H1 (cell line): ENCODE measurements around the gene CADM2. TPM values are rescaled to one million over a fixed set of nuclear protein-coding genes. Genes with fewer than 3 reads are reported as not detected.

ENCODE experiments used
- CTCF ChIA-PET: fragments of 300-600 bp; sonication (Branson Sonifier 250); formaldehyde crosslinking; loops from one replicate; lab custom pipeline; 2021; ENCODE audit not compliant: partially characterized antibody; lab: Charles Lee
- POLR2A ChIA-PET: fragments of 300-600 bp; sonication (Branson Sonifier 250); formaldehyde crosslinking; loops from one replicate; lab custom pipeline; 2021; ENCODE audit warnings: inconsistent platforms; ENCODE audit not compliant: partially characterized antibody; lab: Charles Lee
- DNase-seq, 2 experiments: peaks; one replicate each; pipeline versions ENCODE4 v3.0.0 to v3.0.0-alpha.2; 2010 to 2022; ENCODE audit warnings: low spot score in 2 of 2, low read depth in 1 of 2, mixed read lengths in 1 of 2
- FAIRE-seq: peaks from 2 replicates; lab custom pipeline; 2011; peaks lifted over from hg19 to GRCh38; lab: Jason Lieb, UNC
- H2AFZ ChIP-seq: 2 replicates; pipeline ENCODE4 v1.8.1; 2012; ENCODE audit warnings: low read length, inconsistent platforms
- H2AK5ac ChIP-seq: 2 replicates; pipeline ENCODE4 v1.6.1; 2013; ENCODE audit warnings: low read depth, low read length
- H2BK120ac ChIP-seq: replicated peaks from 2 replicates; pipeline ENCODE3; 2013; ENCODE audit warnings: low read depth, low read length, inconsistent platforms
- H2BK12ac ChIP-seq: 2 replicates; pipeline ENCODE4 v1.6.1; 2013; ENCODE audit warnings: low read depth, low read length
- H2BK15ac ChIP-seq: 2 replicates; pipeline ENCODE4 v1.6.1; 2013; ENCODE audit warnings: low read length
- H2BK20ac ChIP-seq: 2 replicates; pipeline ENCODE4 v1.6.1; 2013; ENCODE audit warnings: low read length
- H2BK5ac ChIP-seq: 2 replicates; pipeline ENCODE4 v1.6.1; 2013; ENCODE audit warnings: low read depth, low read length
- H3K14ac ChIP-seq: 2 replicates; pipeline ENCODE4 v1.6.1; 2013; ENCODE audit warnings: inconsistent platforms; ENCODE audit not compliant: insufficient read length
- H3K18ac ChIP-seq: 2 replicates; pipeline ENCODE4 v1.6.1; 2013; ENCODE audit warnings: low read length; ENCODE audit errors: extremely low read depth
- H3K23ac ChIP-seq: 2 replicates; pipeline ENCODE4 v1.6.1; 2013; ENCODE audit warnings: inconsistent platforms; ENCODE audit not compliant: insufficient read length
- H3K23me2 ChIP-seq: 2 replicates; pipeline ENCODE4 v1.6.1; 2013; ENCODE audit warnings: low read depth, low read length
- H3K27ac ChIP-seq: 2 replicates; pipeline ENCODE4 v1.6.1; 2011; ENCODE audit warnings: low read depth, low read length, inconsistent platforms
- H3K27me3 ChIP-seq, 4 experiments: replicated peaks in 1 of 4; 1 replicate in 1 of 4; 2 replicates in 3 of 4; pipeline versions ENCODE4 v1.6.1 to v1.8.1; 2011 to 2013; ENCODE audit warnings: low read length in 3 of 4, mild to moderate bottlenecking in 3 of 4, inconsistent platforms in 2 of 4, mixed read lengths in 2 of 4, moderate library complexity in 1 of 4; ENCODE audit not compliant: control insufficient read depth in 3 of 4, insufficient read depth in 3 of 4; ENCODE audit errors: extremely low read depth in 1 of 4
- H3K36me3 ChIP-seq, 4 experiments: 2 replicates each; pipeline versions ENCODE4 v1.6.1 to v1.8.1; 2011 to 2013; ENCODE audit warnings: mild to moderate bottlenecking in 4 of 4, low read length in 3 of 4, moderate library complexity in 2 of 4, control low read depth in 1 of 4, inconsistent platforms in 1 of 4; ENCODE audit not compliant: insufficient read depth in 4 of 4, control insufficient read depth in 2 of 4
- H3K4ac ChIP-seq: replicated peaks from 2 replicates; pipeline ENCODE3; 2013; ENCODE audit warnings: low read length, low read depth, mixed read lengths, inconsistent platforms; ENCODE audit not compliant: insufficient read length
- H3K4me1 ChIP-seq, 4 experiments: replicated peaks in 1 of 4; 1 replicate in 1 of 4; 2 replicates in 3 of 4; pipeline versions ENCODE4 v1.6.1 to v1.8.1; 2011 to 2013; ENCODE audit warnings: low read length in 3 of 4, inconsistent platforms in 2 of 4, mixed read lengths in 1 of 4; ENCODE audit not compliant: insufficient read depth in 4 of 4, control insufficient read depth in 3 of 4
- H3K4me2 ChIP-seq, 2 experiments: 2 replicates each; pipeline versions ENCODE4 v1.6.1 to v1.8.1; 2011 to 2013; ENCODE audit warnings: low read depth in 2 of 2, low read length in 2 of 2, control low read depth in 1 of 2, inconsistent platforms in 1 of 2, mild to moderate bottlenecking in 1 of 2; ENCODE audit not compliant: insufficient read depth in 1 of 2
- H3K4me3 ChIP-seq, 4 experiments: fragments of 200-600, 300-600 bp in 1 of 4; sonication (generic), shearing (Covaris generic), sonication (Bioruptor Twin) in 1 of 4; 2 replicates each; pipeline versions ENCODE4 v1.5.1 to v1.8.1; 2011 to 2016; ENCODE audit warnings: low read length in 4 of 4, low read depth in 3 of 4, control low read depth in 2 of 4, inconsistent platforms in 2 of 4, mild to moderate bottlenecking in 2 of 4, mixed read lengths in 1 of 4, moderate library complexity in 1 of 4; ENCODE audit not compliant: insufficient read depth in 2 of 4; ENCODE audit errors: extremely low read depth in 1 of 4
- H3K56ac ChIP-seq: replicated peaks from 2 replicates; pipeline ENCODE3; 2013; ENCODE audit warnings: low read depth, mild to moderate bottlenecking, mixed read lengths, low read length, inconsistent platforms; ENCODE audit not compliant: insufficient read length
- H3K79me1 ChIP-seq: 2 replicates; pipeline ENCODE4 v1.6.1; 2013; ENCODE audit warnings: low read depth, low read length, control low read depth
- H3K79me2 ChIP-seq, 2 experiments: 2 replicates each; pipeline versions ENCODE4 v1.6.1 to v1.8.1; 2012 to 2013; ENCODE audit warnings: low read length in 2 of 2, mild to moderate bottlenecking in 2 of 2, inconsistent platforms in 1 of 2; ENCODE audit not compliant: insufficient read depth in 2 of 2, control insufficient read depth in 1 of 2
- H3K9ac ChIP-seq, 4 experiments: replicated peaks in 1 of 4; 1 replicate in 1 of 4; 2 replicates in 3 of 4; pipeline versions ENCODE4 v1.6.1 to v1.8.1; 2011 to 2013; ENCODE audit warnings: low read depth in 3 of 4, low read length in 3 of 4, control low read depth in 2 of 4, mild to moderate bottlenecking in 2 of 4, moderate library complexity in 2 of 4, inconsistent platforms in 1 of 4; ENCODE audit errors: extremely low read depth in 1 of 4
- H3K9me3 ChIP-seq, 2 experiments: 2 replicates each; pipeline versions ENCODE4 v1.6.1 to v1.8.1; 2012 to 2013; ENCODE audit warnings: mild to moderate bottlenecking in 2 of 2, moderate library complexity in 2 of 2, control low read depth in 1 of 2, inconsistent platforms in 1 of 2, low read depth in 1 of 2, low read length in 1 of 2, mixed read lengths in 1 of 2; ENCODE audit not compliant: insufficient read depth in 2 of 2
- H4K20me1 ChIP-seq, 2 experiments: replicated peaks in 1 of 2; 2 replicates each; pipeline versions ENCODE3 to v1.8.1; 2011 to 2013; ENCODE audit warnings: inconsistent platforms in 2 of 2, low read length in 2 of 2, mild to moderate bottlenecking in 1 of 2; ENCODE audit not compliant: insufficient read depth in 2 of 2, control insufficient read depth in 1 of 2
- H4K5ac ChIP-seq: 2 replicates; pipeline ENCODE4 v1.6.1; 2013; ENCODE audit warnings: low read length, low read depth, mixed read lengths, inconsistent platforms; ENCODE audit not compliant: insufficient read length
- H4K8ac ChIP-seq: 2 replicates; pipeline ENCODE4 v1.8.0; 2013; ENCODE audit warnings: mild to moderate bottlenecking, moderate library complexity, low read length, inconsistent platforms; ENCODE audit not compliant: insufficient read depth; ENCODE audit errors: extremely low read depth
- H4K91ac ChIP-seq: replicated peaks from 2 replicates; pipeline ENCODE3; 2013; ENCODE audit warnings: low read length, mixed read lengths, inconsistent platforms; ENCODE audit not compliant: insufficient read length
- BACH1 ChIP-seq: IDR thresholded peaks from 2 replicates; pipeline ENCODE4 v1.6.1; 2012; ENCODE audit warnings: low read length, improper control_type of control experiment
- SUZ12 ChIP-seq: fragments of 200-600 bp; sonication (generic); IDR thresholded peaks from 2 replicates; pipeline ENCODE4 v1.6.1; 2012; ENCODE audit warnings: mild to moderate bottlenecking, inconsistent platforms, low read length, moderate library complexity, mixed read lengths
- WGBS, 2 experiments: shearing (Covaris generic) in 1 of 2; methylation state at CpG; one replicate each; pipeline versions ENCODE4 v1.1.6 to v1.1.7; 2013 to 2015; ENCODE audit warnings: low lambda C conversion rate in 2 of 2, mixed read lengths in 2 of 2, inconsistent platforms in 1 of 2, low coverage in 1 of 2, missing lambda C conversion rate in 1 of 2; ENCODE audit not compliant: insufficient replicate concordance in 2 of 2, insufficient coverage in 1 of 2, insufficient read length in 1 of 2; ENCODE audit errors: extremely low coverage in 1 of 2, missing lambda C conversion rate in 1 of 2; 5-methylcytosine and 5-hydroxymethylcytosine counted together
- polyA plus RNA-seq, 7 experiments: library from polyadenylated mRNA; depleted of rRNA in 3 of 7; stranded (reverse) in 5 of 7; unstranded in 2 of 7; fragments of >200 nt in 5 of 7; fragments of 200-250 nt in 2 of 7; gene quantifications; 1 replicate in 5 of 7; 2 replicates in 1 of 7; 4 replicates in 1 of 7; pipeline versions ENCODE4 v1.2.1 to v1.2.3, GENCODE V29; 2011 to 2013; ENCODE audit warnings: missing spikeins in 2 of 7, mixed read lengths in 2 of 7
- total RNA-seq: library from RNA; stranded (reverse); fragmentation: NEBNext Ultra II Directional; extraction: Animal tissue kit (Norgen Biotek cat#: 25700); gene quantifications from 2 replicates; pipeline ENCODE4 v1.2.1, GENCODE V29; 2021

The CADM2 gene
- total and polyA plus RNA-seq, 2 of the 8 experiments (the other 6 are each of a cell fraction or from before 2014, with no cell fraction given) = 14.9 to 20.9 TPM

GRCh38 chr3:85068911-85069310 lies 110.1 kb downstream of the CADM2 start:
- Histone ChIP-seq H3K79me2 (no peaks in the 10 kb centered on the region; a peak in 1 of 4 replicates), H3K4ac (no peak overlapping the region), H3K9me3 (no peaks in the 10 kb centered on the region), H3K14ac (no peak overlapping the region), H2BK12ac (no peak overlapping the region), H2AK5ac (no peak overlapping the region), H4K8ac (no peak overlapping the region), H3K56ac (no peak overlapping the region), H2AFZ (no peak overlapping the region), H4K91ac (no peak overlapping the region), H3K9ac (no peak overlapping the region), H2BK5ac (no peak overlapping the region), H3K4me2 (no peak overlapping the region), H4K5ac (no peak overlapping the region), H3K23me2 (peaks cover 2% of the 10 kb centered on the region; the same call in 1 of the 2 replicates), H2BK120ac (no peak overlapping the region), H3K27me3 (no peaks in the 10 kb centered on the region), H3K4me3 (no peak overlapping the region), H2BK15ac (no peak overlapping the region), H3K18ac (no peak overlapping the region), H3K4me1 (peaks cover 0 to 4% (median 1%) of the 10 kb centered on the region in 4 experiments; a peak in 3 of 7 replicates), H3K23ac (no peak overlapping the region), H4K20me1 (no peaks in the 10 kb centered on the region), H3K36me3 (no peaks in the 10 kb centered on the region), H2BK20ac (no peak overlapping the region), H3K27ac (no peak overlapping the region), H3K79me1 (no peaks in the 10 kb centered on the region)
- no peak for DNase-seq
- TF ChIP-seq SUZ12 (no peak), BACH1 (no peak)
- FAIRE-seq = no peak
- ChIA-PET CTCF (no interaction called here), POLR2A (no interaction called here)
- 100% methylated on average over 1 of the region's 1 CpG; no CpG with 5 or more reads in 1 of the 2 experiments for WGBS, 2 experiments
